ENCODE results near the gene SATB1. TPM values are rescaled to one million over a fixed set of nuclear protein-coding genes. Genes with fewer than 3 reads are reported as not detected.

SATB1 gene
- total and polyA plus RNA-seq, 8 donors = 7.7 to 168 (median 54.5) TPM

DNA sequence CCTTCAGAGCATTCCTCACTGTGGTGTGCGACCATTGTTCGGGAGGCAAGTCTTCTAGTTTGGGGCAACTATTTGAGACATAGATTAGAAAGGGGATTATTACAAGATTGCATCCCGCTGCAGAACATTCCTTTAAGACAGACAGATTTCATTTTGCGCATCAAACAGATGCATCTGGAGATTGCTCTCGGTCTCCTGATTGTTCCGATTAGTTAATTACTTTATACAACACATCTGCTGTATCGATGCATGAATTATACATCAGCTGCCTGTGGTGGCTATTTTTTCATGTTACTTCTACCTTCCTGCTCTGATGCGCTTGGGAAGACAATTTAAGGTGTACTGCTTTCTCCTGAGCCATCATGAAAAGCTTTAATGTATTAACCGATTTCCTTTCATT lies 10.0 kb downstream of the SATB1 start:
- H3K9me3 ChIP-seq = no peaks in the 10 kb centered on the region
- peaks cover 8 to 69% (median 55%) of the 10 kb centered on the region in 4 donors for H3K36me3 ChIP-seq
- 92 to 98% (median 96%) methylated on average over 9 of the region's 9 CpGs for WGBS, 5 donors
- H3K27me3 ChIP-seq = no peaks in the 10 kb centered on the region
- no peak overlapping the region for H3K27ac ChIP-seq
- peaks cover 0 to 20% (median 9%) of the 10 kb centered on the region in 4 donors for H3K4me1 ChIP-seq
- intact Hi-C loops (cut with DNase I; ENCODE audit: low total_unique reads) = no loop called here
- no peak overlapping the region for H3K4me3 ChIP-seq
- DNase-seq = no peak
- TF ChIP-seq, protein P1, sequence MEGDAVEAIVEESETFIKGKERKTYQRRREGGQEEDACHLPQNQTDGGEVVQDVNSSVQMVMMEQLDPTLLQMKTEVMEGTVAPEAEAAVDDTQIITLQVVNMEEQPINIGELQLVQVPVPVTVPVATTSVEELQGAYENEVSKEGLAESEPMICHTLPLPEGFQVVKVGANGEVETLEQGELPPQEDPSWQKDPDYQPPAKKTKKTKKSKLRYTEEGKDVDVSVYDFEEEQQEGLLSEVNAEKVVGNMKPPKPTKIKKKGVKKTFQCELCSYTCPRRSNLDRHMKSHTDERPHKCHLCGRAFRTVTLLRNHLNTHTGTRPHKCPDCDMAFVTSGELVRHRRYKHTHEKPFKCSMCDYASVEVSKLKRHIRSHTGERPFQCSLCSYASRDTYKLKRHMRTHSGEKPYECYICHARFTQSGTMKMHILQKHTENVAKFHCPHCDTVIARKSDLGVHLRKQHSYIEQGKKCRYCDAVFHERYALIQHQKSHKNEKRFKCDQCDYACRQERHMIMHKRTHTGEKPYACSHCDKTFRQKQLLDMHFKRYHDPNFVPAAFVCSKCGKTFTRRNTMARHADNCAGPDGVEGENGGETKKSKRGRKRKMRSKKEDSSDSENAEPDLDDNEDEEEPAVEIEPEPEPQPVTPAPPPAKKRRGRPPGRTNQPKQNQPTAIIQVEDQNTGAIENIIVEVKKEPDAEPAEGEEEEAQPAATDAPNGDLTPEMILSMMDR (IDR thresholded peaks at IDR 0.05) = no peak
- TF ChIP-seq EP300 (IDR thresholded peaks at IDR 0.05) = no peak
- TF ChIP-seq POLR2AphosphoS5 (IDR thresholded peaks at IDR 0.05) = no peak
- TF ChIP-seq POLR2A (IDR thresholded peaks at IDR 0.05) = no peak

DNA sequence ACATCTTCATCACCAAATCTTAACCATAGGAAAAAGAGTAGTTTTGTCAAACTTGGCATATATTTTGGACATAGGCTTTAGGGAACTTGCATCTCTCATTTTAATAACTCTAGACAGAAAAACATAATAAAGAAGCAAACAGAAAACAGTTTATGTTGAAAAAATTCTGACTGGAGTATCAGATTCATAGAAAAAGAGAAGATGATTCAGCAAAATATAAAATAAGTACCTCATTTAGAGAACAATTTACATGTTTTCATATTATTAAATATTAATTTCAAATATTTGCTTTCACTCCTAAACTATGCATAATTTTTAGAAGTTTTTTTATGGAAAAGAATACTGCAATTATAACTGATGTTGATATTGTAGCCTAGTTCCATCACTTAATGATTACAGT lies 12.5 kb downstream of the SATB1 start:
- H3K27me3 ChIP-seq = no peaks in the 10 kb centered on the region
- H3K36me3 ChIP-seq = peaks cover 8 to 68% (median 49%) of the 10 kb centered on the region in 4 donors
- no peak overlapping the region for H3K4me3 ChIP-seq
- no peak for DNase-seq
- H3K27ac ChIP-seq = no peak overlapping the region
- intact Hi-C loops (cut with DNase I; ENCODE audit: low total_unique reads) = no loop called here
- no peaks in the 10 kb centered on the region for H3K9me3 ChIP-seq
- TF ChIP-seq, protein P1 (IDR thresholded peaks at IDR 0.05) = no peak
- H3K4me1 ChIP-seq = peaks cover 0 to 1% (median 0%) of the 10 kb centered on the region in 4 donors

DNA sequence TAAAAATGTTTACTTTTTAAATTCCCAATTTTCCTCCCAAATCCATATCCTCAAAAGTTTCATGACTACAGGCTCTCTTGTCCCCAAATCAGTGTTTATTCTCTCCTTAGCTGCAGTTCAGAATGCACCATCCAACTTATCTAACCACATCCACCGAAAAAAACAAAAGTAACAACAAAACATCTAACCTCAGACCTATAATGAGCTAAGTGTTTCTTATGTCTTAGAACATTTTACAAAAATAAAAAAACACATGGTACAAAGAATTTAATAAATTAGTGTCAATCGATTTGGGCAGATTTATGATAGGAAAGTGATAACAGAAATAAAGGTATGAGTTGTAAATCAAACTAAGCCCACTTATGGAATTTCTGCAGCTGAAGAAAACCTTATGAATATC lies 13.6 kb downstream of the SATB1 start:
- Histone ChIP-seq H3K36me3 (peaks cover 8 to 69% (median 43%) of the 10 kb centered on the region in 4 donors), H3K27ac (no peak overlapping the region), H3K27me3 (no peaks in the 10 kb centered on the region), H3K4me3 (no peak overlapping the region), H3K4me1 (no peaks in the 10 kb centered on the region), H3K9me3 (no peaks in the 10 kb centered on the region)
- no peak for DNase-seq
- 56 to 79% (median 76%) methylated on average over 2 of the region's 2 CpGs for WGBS, 5 donors
- intact Hi-C loops (cut with DNase I; ENCODE audit: low total_unique reads) = no loop called here
- TF ChIP-seq, protein P1 (IDR thresholded peaks at IDR 0.05) = no peak
- TF ChIP-seq POLR2AphosphoS5 (IDR thresholded peaks at IDR 0.05) (no peak), POLR2A (IDR thresholded peaks at IDR 0.05) (no peak), EP300 (IDR thresholded peaks at IDR 0.05) (no peak)

DNA sequence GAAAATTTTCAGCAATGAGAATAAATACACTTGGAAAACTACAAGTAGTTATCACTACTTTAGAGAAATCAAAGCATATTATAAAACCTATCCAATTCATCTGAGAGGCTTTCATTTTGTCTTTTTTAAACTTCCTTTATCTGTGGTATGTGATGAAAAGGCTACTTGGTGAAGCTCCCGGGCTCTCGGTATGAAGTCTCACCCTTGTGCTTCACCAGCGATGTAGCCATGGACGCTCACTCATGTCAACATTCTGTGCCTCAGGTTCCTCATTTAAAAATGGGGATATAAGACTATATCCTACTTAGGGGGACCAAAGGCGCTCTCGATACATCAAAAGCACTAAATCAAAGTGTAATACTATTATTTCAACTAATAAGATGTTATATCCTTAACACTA lies 14.9 kb downstream of the SATB1 start:
- DNase-seq = no peak
- 80 to 92% (median 90%) methylated on average over 6 of the region's 6 CpGs for WGBS, 5 donors
- no peak overlapping the region for H3K27ac ChIP-seq
- H3K4me1 ChIP-seq = peaks cover 0 to 4% (median 2%) of the 10 kb centered on the region in 4 donors
- no peaks in the 10 kb centered on the region for H3K27me3 ChIP-seq
- no peaks in the 10 kb centered on the region for H3K9me3 ChIP-seq
- no peak overlapping the region for H3K4me3 ChIP-seq
- intact Hi-C loops (cut with DNase I; ENCODE audit: low total_unique reads) = no loop called here
- peaks cover under 1 to 55% (median 29%) of the 10 kb centered on the region in 4 donors for H3K36me3 ChIP-seq
- TF ChIP-seq POLR2A (IDR thresholded peaks at IDR 0.05) (no peak), POLR2AphosphoS5 (IDR thresholded peaks at IDR 0.05) (no peak), EP300 (IDR thresholded peaks at IDR 0.05) (no peak)
- TF ChIP-seq, protein P1 (IDR thresholded peaks at IDR 0.05) = no peak
